Panc1 (cell line): Measurements from ENCODE around the gene GRSF1. TPM values are rescaled to one million over a fixed set of nuclear protein-coding genes. Genes with fewer than 3 reads are reported as not detected.

Experiments used
- ATAC-seq: fragments of 200-7000 bp; cut with Tn5 transposase; 2 replicates; pipeline ENCODE4 v1.9.1; 2020; ENCODE audit warnings: mild to moderate bottlenecking, moderate library complexity
- BruUV-seq: library from RNA; stranded (reverse); fragments of 400-500 nt; replicated peaks from 2 replicates; lab custom pipeline; 2021; lab: Mats Ljungman, UMichigan
- CTCF ChIA-PET: fragments of 300-600 bp; sonication (Branson Sonifier 250); formaldehyde crosslinking; loops from one replicate; lab custom pipeline; 2022; ENCODE audit warnings: antibody characterized with exemption; lab: Charles Lee
- POLR2A ChIA-PET: fragments of 300-600 bp; sonication (Branson Sonifier 250); formaldehyde crosslinking; loops from one replicate; lab custom pipeline; 2022; ENCODE audit warnings: antibody characterized with exemption; lab: Charles Lee
- DNase-seq: peaks from one replicate; pipeline ENCODE4 v3.0.0-alpha.2; 2010; ENCODE audit warnings: low read depth, low spot score
- H3K27ac ChIP-seq: 2 replicates; pipeline ENCODE4 v1.5.1; 2011; ENCODE audit warnings: mild to moderate bottlenecking, low read length, inconsistent platforms
- H3K27me3 ChIP-seq: fragments of 200-500 bp; sonication (Bioruptor generic); 2 replicates; pipeline ENCODE4 v1.6.0; 2014; ENCODE audit warnings: low read length, inconsistent platforms; ENCODE audit not compliant: control insufficient read depth, insufficient read depth
- H3K36me3 ChIP-seq: fragments of 200-500 bp; sonication (Bioruptor generic); 2 replicates; pipeline ENCODE4 v1.5.1; 2014; ENCODE audit warnings: inconsistent platforms, mild to moderate bottlenecking, low read length, moderate library complexity; ENCODE audit not compliant: control insufficient read depth, insufficient read depth
- H3K4me1 ChIP-seq: 2 replicates; pipeline ENCODE4 v1.5.1; 2011; ENCODE audit warnings: inconsistent platforms, mild to moderate bottlenecking, low read length, moderate library complexity; ENCODE audit not compliant: control insufficient read depth, insufficient read depth
- H3K4me3 ChIP-seq, 2 experiments: 2 replicates each; pipeline ENCODE4 v1.5.1; 2011 to 2012; ENCODE audit warnings: low read depth in 2 of 2, low read length in 2 of 2, mild to moderate bottlenecking in 2 of 2, inconsistent platforms in 1 of 2, moderate library complexity in 1 of 2
- H3K9me3 ChIP-seq: fragments of 200-500 bp; sonication (Bioruptor generic); 2 replicates; pipeline ENCODE4 v1.5.1; 2014; ENCODE audit warnings: low read depth, mild to moderate bottlenecking, inconsistent platforms, low read length, moderate library complexity; ENCODE audit not compliant: control insufficient read depth, insufficient read depth
- POLR2AphosphoS5 ChIP-seq: IDR thresholded peaks from 2 replicates; pipeline ENCODE4 v1.6.1; 2012; ENCODE audit warnings: mild to moderate bottlenecking, low read depth, low read length, moderate library complexity
- REST ChIP-seq, 2 experiments: IDR thresholded peaks; 2 replicates each; pipeline ENCODE4 v1.6.1; 2011 to 2012; ENCODE audit warnings: low read depth in 2 of 2, control low read depth in 1 of 2, low read length in 1 of 2, mild to moderate bottlenecking in 1 of 2, moderate library complexity in 1 of 2; ENCODE audit not compliant: insufficient read depth in 1 of 2
- SIN3A ChIP-seq: IDR thresholded peaks from 2 replicates; pipeline ENCODE4 v1.6.1; 2012; ENCODE audit warnings: low read depth, mild to moderate bottlenecking, low read length, moderate library complexity, borderline replicate concordance; ENCODE audit not compliant: insufficient read depth
- TCF7L2 ChIP-seq: IDR thresholded peaks from 2 replicates; pipeline ENCODE4 v1.6.1; 2011; ENCODE audit warnings: mild to moderate bottlenecking, low read depth, low read length, inconsistent platforms
- in situ Hi-C: cut with HindIII; loops from 2 replicates; pipeline ENCODE4 v1.10.0; 2016; ENCODE audit warnings: low sequenced_read_pairs, low pct_unique_long_range_greater_than_20kb
- intact Hi-C: fragments of 100-400 bp; cut with micrococcal nuclease; formaldehyde crosslinking; loops from one replicate; pipeline ENCODE4 v1.10.0; 2022; ENCODE audit not compliant: unreplicated experiment
- total RNA-seq: library from RNA; stranded (reverse); gene quantifications from one replicate; pipeline ENCODE4 v1.2.1, GENCODE V29; 2021; ENCODE audit not compliant: unreplicated experiment
- TF ChIP-seq, protein P1 (sequence below): fragments of 450-650 bp; IDR thresholded peaks from 2 replicates; pipeline ENCODE4 v1.5.1; 2017; ENCODE audit warnings: mild to moderate bottlenecking

Gene GRSF1
- total RNA-seq, 1 experiment from 2014 or later = 59.9 TPM

DNA sequence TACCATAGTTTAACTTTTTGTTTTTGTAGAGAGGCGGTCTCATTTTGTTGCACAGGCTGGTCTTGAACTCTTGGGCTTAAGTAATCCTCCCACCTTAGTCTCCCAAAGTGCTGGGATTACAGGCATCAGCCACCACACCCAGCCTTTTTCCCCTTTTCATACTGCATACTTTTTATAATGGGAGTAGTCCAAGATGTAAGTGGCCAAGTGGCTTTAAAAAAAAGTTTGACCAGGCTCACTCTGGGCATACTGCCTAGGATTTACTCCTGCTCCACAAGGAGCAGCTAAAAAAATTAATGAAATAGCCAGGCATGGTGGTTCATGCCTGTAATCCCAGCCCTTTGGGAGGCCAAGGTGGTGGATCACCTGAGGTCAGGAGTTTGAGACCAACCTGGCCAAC, 6.0 kb downstream of the GRSF1 start:
- Histone ChIP-seq H3K4me3 (no peak overlapping the region), H3K27ac (no peak overlapping the region), H3K4me1 (peaks cover 6% of the 10 kb centered on the region; the same call in 1 of the 2 replicates), H3K9me3 (no peaks in the 10 kb centered on the region), H3K36me3 (peaks cover 20% of the 10 kb centered on the region), H3K27me3 (no peaks in the 10 kb centered on the region)
- POLR2A ChIA-PET = no interaction called here
- in situ Hi-C loops = no loop called here
- CTCF ChIA-PET = no interaction called here
- BruUV-seq = no TSS peak
- DNase-seq (no peak), ATAC-seq (no peak)
- TF ChIP-seq REST (IDR thresholded peaks at IDR 0.05; ENCODE audit: insufficient read depth in 1 of 2, low read depth in 2 of 2, low read length in 1 of 2) (no peak), SIN3A (no peak), POLR2AphosphoS5 (no peak), TCF7L2 (no peak)
- TF ChIP-seq, protein P1, sequence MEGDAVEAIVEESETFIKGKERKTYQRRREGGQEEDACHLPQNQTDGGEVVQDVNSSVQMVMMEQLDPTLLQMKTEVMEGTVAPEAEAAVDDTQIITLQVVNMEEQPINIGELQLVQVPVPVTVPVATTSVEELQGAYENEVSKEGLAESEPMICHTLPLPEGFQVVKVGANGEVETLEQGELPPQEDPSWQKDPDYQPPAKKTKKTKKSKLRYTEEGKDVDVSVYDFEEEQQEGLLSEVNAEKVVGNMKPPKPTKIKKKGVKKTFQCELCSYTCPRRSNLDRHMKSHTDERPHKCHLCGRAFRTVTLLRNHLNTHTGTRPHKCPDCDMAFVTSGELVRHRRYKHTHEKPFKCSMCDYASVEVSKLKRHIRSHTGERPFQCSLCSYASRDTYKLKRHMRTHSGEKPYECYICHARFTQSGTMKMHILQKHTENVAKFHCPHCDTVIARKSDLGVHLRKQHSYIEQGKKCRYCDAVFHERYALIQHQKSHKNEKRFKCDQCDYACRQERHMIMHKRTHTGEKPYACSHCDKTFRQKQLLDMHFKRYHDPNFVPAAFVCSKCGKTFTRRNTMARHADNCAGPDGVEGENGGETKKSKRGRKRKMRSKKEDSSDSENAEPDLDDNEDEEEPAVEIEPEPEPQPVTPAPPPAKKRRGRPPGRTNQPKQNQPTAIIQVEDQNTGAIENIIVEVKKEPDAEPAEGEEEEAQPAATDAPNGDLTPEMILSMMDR = no peak
- intact Hi-C loops = loop anchor here (10.0 kb wide), 1 partner anchor 171 kb away; no protein-coding TSS in a partner anchor

- in situ Hi-C loops = no loop called here
- ChIA-PET CTCF (no interaction called here), POLR2A (no interaction called here)
- TF ChIP-seq, protein P1 = no peak
- TF ChIP-seq REST (IDR thresholded peaks at IDR 0.05; ENCODE audit: insufficient read depth in 1 of 2, low read depth in 2 of 2, low read length in 1 of 2) (no peak), SIN3A (no peak), TCF7L2 (no peak), POLR2AphosphoS5 (no peak)
- Histone ChIP-seq H3K4me3 (no peak overlapping the region), H3K36me3 (peaks cover 29% of the 10 kb centered on the region), H3K4me1 (no peaks in the 10 kb centered on the region), H3K9me3 (no peaks in the 10 kb centered on the region), H3K27ac (no peak overlapping the region), H3K27me3 (no peaks in the 10 kb centered on the region)
- no TSS peak for BruUV-seq
- DNase-seq (no peak), ATAC-seq (no peak)
- intact Hi-C loops = loop anchor here (10.0 kb wide), 1 partner anchor 174 kb away; no protein-coding TSS in a partner anchor
Measured at GRCh38 chr4:70831293-70831692, 8.4 kb downstream of the GRSF1 start.
